C4-2B (cell line): ENCODE measurements around the gene SKI.

Experiments used
- CTCF ChIP-seq: fragments of 450-650 bp; conservative IDR thresholded peaks from 2 replicates; pipeline ENCODE4 v1.5.1; 2017; ENCODE audit warnings: mild to moderate bottlenecking
- ZFX ChIP-seq: fragments of 450-650 bp; IDR thresholded peaks from 2 replicates; pipeline ENCODE4 v1.6.1; 2017

- TF ChIP-seq CTCF (no peak), ZFX (no peak)
These were observed 75.7 kb downstream of the SKI start for GRCh38 chr1:2303781-2304180.
